K562 (cell line): ENCODE measurements around the gene GPHA2.

Experiments used
- ARID2 ChIP-seq: fragments of 450-650 bp; IDR thresholded peaks from 2 replicates; pipeline ENCODE4 v1.6.1; 2017; ENCODE audit warnings: antibody characterized with exemption, mild to moderate bottlenecking
- CEBPB ChIP-seq: fragments of 450-650 bp; IDR thresholded peaks from 2 replicates; pipeline ENCODE4 v1.6.1; 2016; ENCODE audit warnings: missing genetic modification characterization, missing compliant biosample characterization
- HDAC2 ChIP-seq: fragments of 450-650 bp; IDR thresholded peaks from 2 replicates; pipeline ENCODE4 v1.6.1; 2016; ENCODE audit warnings: mild to moderate bottlenecking
- HDAC3 ChIP-seq: fragments of 450-650 bp; IDR thresholded peaks from 2 replicates; pipeline ENCODE4 v1.6.1; 2018; ENCODE audit warnings: borderline replicate concordance, mild to moderate bottlenecking, moderate library complexity; ENCODE audit not compliant: partially characterized antibody
- MED1 ChIP-seq: sonication (generic); formaldehyde crosslinking; IDR thresholded peaks from 2 replicates; pipeline ENCODE4 v1.8.1; 2023; ENCODE audit warnings: missing genetic modification reagents, borderline replicate concordance
- NR2F6 ChIP-seq: fragments of 450-650 bp; formaldehyde crosslinking; IDR thresholded peaks from 2 replicates; pipeline ENCODE4 v1.4.0; 2020; ENCODE audit warnings: mild to moderate bottlenecking
- POLR2AphosphoS5 ChIP-seq: IDR thresholded peaks from 2 replicates; pipeline ENCODE4 v1.6.1; 2011; ENCODE audit warnings: mild to moderate bottlenecking, low read depth, low read length, moderate library complexity; ENCODE audit not compliant: control insufficient read depth, insufficient read depth
- RHOXF2B ChIP-seq: fragments of 250-450 bp; sonication (Bioruptor Pico); conservative IDR thresholded peaks from 2 replicates; pipeline ENCODE4 v1.5.1; 2021
- SRF ChIP-seq, 2 experiments: fragments of 250-450, 450-650 bp in 1 of 2; sonication (Bioruptor Pico) in 1 of 2; sonication (generic) in 1 of 2; formaldehyde crosslinking; IDR thresholded peaks; 2 replicates each; pipeline versions ENCODE4 v1.5.0 to v1.5.1; 2020 to 2022; ENCODE audit warnings: mild to moderate bottlenecking in 1 of 2, missing genetic modification reagents in 1 of 2
- ZNF717 ChIP-seq: fragments of 250-450 bp; sonication (Bioruptor Pico); IDR thresholded peaks from 2 replicates; pipeline ENCODE4 v1.5.0; 2021
- TF ChIP-seq, protein P1 (sequence below): fragments of 450-650 bp; IDR thresholded peaks from 2 replicates; pipeline ENCODE4 v1.6.1; 2016; ENCODE audit warnings: low read depth
- TF ChIP-seq, protein P2 (sequence below): sonication (generic); formaldehyde crosslinking; IDR thresholded peaks from 2 replicates; pipeline ENCODE4 v1.8.0; 2023; ENCODE audit warnings: mild to moderate bottlenecking, missing genetic modification reagents
- TF ChIP-seq, protein P3 (sequence below): sonication (generic); formaldehyde crosslinking; IDR thresholded peaks from 2 replicates; pipeline ENCODE4 v1.9.0; 2022; ENCODE audit warnings: mild to moderate bottlenecking, missing genetic modification reagents

DNA sequence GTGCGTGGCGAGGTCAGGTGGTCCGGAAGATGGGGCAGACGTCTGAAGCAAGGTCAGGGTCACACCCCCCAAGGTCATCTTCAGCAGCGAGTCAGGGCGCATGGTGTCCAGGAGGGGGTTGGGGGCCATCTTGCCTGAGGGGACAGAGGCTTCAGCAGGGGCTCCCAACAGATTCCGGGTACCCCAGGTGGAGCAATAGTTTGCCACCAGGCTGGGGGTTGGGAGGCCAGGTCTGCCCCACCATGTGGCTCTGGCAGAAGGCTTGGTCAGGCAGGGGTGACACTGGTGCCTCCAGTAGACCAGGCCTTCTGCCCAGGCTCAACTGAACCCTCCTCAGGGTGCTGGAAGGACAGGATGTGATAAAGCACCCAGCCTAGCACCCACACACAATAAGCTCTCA lies 24.6 kb downstream of the GPHA2 start:
- no peak for TF ChIP-seq CEBPB
- no peak for TF ChIP-seq NR2F6
- no peak for TF ChIP-seq POLR2AphosphoS5
- no peak for TF ChIP-seq ARID2
- TF ChIP-seq, protein P1, sequence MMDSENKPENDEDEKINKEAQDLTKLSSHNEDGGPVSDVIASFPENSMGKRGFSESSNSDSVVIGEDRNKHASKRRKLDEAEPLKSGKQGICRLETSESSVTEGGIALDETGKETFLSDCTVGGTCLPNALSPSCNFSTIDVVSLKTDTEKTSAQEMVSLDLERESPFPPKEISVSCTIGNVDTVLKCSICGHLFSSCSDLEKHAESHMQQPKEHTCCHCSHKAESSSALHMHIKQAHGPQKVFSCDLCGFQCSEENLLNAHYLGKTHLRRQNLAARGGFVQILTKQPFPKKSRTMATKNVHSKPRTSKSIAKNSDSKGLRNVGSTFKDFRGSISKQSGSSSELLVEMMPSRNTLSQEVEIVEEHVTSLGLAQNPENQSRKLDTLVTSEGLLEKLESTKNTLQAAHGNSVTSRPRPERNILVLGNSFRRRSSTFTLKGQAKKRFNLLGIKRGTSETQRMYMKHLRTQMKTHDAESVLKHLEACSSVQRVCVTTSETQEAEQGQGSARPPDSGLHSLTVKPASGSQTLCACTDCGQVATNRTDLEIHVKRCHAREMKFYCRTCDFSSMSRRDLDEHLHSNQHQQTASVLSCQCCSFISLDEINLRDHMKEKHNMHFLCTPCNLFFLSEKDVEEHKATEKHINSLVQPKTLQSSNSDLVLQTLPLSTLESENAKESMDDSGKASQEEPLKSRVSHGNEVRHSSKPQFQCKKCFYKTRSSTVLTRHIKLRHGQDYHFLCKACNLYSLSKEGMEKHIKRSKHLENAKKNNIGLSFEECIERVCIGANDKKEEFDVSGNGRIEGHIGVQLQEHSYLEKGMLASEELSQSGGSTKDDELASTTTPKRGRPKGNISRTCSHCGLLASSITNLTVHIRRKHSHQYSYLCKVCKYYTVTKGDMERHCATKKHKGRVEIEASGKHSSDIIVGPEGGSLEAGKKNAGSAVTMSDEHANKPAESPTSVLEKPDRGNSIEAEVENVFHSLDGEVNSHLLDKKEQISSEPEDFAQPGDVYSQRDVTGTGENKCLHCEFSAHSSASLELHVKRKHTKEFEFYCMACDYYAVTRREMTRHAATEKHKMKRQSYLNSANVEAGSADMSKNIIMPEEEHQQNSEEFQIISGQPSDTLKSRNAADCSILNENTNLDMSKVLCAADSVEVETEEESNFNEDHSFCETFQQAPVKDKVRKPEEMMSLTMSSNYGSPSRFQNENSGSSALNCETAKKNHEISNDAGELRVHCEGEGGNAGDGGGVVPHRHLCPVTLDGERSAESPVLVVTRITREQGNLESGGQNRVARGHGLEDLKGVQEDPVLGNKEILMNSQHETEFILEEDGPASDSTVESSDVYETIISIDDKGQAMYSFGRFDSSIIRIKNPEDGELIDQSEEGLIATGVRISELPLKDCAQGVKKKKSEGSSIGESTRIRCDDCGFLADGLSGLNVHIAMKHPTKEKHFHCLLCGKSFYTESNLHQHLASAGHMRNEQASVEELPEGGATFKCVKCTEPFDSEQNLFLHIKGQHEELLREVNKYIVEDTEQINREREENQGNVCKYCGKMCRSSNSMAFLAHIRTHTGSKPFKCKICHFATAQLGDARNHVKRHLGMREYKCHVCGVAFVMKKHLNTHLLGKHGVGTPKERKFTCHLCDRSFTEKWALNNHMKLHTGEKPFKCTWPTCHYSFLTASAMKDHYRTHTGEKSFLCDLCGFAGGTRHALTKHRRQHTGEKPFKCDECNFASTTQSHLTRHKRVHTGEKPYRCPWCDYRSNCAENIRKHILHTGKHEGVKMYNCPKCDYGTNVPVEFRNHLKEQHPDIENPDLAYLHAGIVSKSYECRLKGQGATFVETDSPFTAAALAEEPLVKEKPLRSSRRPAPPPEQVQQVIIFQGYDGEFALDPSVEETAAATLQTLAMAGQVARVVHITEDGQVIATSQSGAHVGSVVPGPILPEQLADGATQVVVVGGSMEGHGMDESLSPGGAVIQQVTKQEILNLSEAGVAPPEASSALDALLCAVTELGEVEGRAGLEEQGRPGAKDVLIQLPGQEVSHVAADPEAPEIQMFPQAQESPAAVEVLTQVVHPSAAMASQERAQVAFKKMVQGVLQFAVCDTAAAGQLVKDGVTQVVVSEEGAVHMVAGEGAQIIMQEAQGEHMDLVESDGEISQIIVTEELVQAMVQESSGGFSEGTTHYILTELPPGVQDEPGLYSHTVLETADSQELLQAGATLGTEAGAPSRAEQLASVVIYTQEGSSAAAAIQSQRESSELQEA = no peak
- no peak for TF ChIP-seq SRF (CRISPR knock-in tag; IDR thresholded peaks at IDR 0.05)
- TF ChIP-seq, protein P2, sequence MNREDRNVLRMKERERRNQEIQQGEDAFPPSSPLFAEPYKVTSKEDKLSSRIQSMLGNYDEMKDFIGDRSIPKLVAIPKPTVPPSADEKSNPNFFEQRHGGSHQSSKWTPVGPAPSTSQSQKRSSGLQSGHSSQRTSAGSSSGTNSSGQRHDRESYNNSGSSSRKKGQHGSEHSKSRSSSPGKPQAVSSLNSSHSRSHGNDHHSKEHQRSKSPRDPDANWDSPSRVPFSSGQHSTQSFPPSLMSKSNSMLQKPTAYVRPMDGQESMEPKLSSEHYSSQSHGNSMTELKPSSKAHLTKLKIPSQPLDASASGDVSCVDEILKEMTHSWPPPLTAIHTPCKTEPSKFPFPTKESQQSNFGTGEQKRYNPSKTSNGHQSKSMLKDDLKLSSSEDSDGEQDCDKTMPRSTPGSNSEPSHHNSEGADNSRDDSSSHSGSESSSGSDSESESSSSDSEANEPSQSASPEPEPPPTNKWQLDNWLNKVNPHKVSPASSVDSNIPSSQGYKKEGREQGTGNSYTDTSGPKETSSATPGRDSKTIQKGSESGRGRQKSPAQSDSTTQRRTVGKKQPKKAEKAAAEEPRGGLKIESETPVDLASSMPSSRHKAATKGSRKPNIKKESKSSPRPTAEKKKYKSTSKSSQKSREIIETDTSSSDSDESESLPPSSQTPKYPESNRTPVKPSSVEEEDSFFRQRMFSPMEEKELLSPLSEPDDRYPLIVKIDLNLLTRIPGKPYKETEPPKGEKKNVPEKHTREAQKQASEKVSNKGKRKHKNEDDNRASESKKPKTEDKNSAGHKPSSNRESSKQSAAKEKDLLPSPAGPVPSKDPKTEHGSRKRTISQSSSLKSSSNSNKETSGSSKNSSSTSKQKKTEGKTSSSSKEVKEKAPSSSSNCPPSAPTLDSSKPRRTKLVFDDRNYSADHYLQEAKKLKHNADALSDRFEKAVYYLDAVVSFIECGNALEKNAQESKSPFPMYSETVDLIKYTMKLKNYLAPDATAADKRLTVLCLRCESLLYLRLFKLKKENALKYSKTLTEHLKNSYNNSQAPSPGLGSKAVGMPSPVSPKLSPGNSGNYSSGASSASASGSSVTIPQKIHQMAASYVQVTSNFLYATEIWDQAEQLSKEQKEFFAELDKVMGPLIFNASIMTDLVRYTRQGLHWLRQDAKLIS (CRISPR knock-in tag) = no peak
- TF ChIP-seq ZNF717 = no peak
- TF ChIP-seq HDAC3 = no peak
- TF ChIP-seq MED1 (CRISPR knock-in tag) = no peak
- TF ChIP-seq, protein P3, sequence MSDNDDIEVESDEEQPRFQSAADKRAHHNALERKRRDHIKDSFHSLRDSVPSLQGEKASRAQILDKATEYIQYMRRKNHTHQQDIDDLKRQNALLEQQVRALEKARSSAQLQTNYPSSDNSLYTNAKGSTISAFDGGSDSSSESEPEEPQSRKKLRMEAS = no peak
- no peak for TF ChIP-seq HDAC2
- no peak for TF ChIP-seq RHOXF2B (CRISPR knock-in tag)
